Activated T-helper 2 cell treated with anti-CD3 and anti-CD28 coated beads, Interferon-gamma antibody, Interleukin-2, Interleukin-4, amounts not matched to agents 10 μg/mL and 5 μg/mL and 100 μg/mL, durations not matched to agents 14 hours and 24 hours and 36 hours (primary cell): ENCODE measurements around the gene GALNT11. TPM values are rescaled to one million over a fixed set of nuclear protein-coding genes. Genes with fewer than 3 reads are reported as not detected.

Experiments
- DNase-seq: peaks from one replicate; pipeline ENCODE4 v3.0.0; 2021; ENCODE audit warnings: low spot score
- H3K27ac Mint-ChIP-seq: one replicate; pipeline ENCODE4 v1.8.0; 2021; ENCODE audit warnings: mixed read lengths
- H3K27me3 Mint-ChIP-seq: one replicate; pipeline ENCODE4 v1.8.0; 2021; ENCODE audit warnings: low read depth, mixed read lengths
- H3K36me3 Mint-ChIP-seq: one replicate; pipeline ENCODE4 v1.8.0; 2021; ENCODE audit warnings: low read depth, mixed read lengths
- H3K4me1 Mint-ChIP-seq: one replicate; pipeline ENCODE4 v1.8.0; 2021; ENCODE audit warnings: low read depth, mixed read lengths
- H3K4me3 Mint-ChIP-seq: one replicate; pipeline ENCODE4 v1.8.0; 2021; ENCODE audit warnings: low read depth, mild to moderate bottlenecking, moderate library complexity, mixed read lengths
- H3K9me3 Mint-ChIP-seq: one replicate; pipeline ENCODE4 v1.8.0; 2021; ENCODE audit warnings: mixed read lengths
- intact Hi-C: fragments of 100-400 bp; cut with micrococcal nuclease; formaldehyde crosslinking; loops from one replicate; pipeline ENCODE4 v1.15.1; 2023
- total RNA-seq: library from RNA; stranded (reverse); gene quantifications from 2 replicates; pipeline ENCODE4 v1.2.3, GENCODE V29; 2022

Gene GALNT11
- total RNA-seq, 1 donor from 2014 or later = 22.8 TPM

- H3K27me3 Mint-ChIP-seq = no peaks in the 10 kb centered on the region
- H3K27ac Mint-ChIP-seq = no peak overlapping the region
- H3K9me3 Mint-ChIP-seq = no peaks in the 10 kb centered on the region
- DNase-seq = no peak
- H3K4me1 Mint-ChIP-seq = peaks cover 7% of the 10 kb centered on the region
- no peak overlapping the region for H3K4me3 Mint-ChIP-seq
- H3K36me3 Mint-ChIP-seq = peaks cover 64% of the 10 kb centered on the region
- intact Hi-C loops = no loop called here
These were observed 135.7 kb downstream of the GALNT11 start for GRCh38 chr7:152161171-152161570.

- H3K9me3 Mint-ChIP-seq = no peaks in the 10 kb centered on the region
- H3K4me1 Mint-ChIP-seq = peaks cover 7% of the 10 kb centered on the region
- peaks cover 63% of the 10 kb centered on the region for H3K36me3 Mint-ChIP-seq
- H3K27ac Mint-ChIP-seq = no peak overlapping the region
- no peaks in the 10 kb centered on the region for H3K27me3 Mint-ChIP-seq
- intact Hi-C loops = no loop called here
- no peak for DNase-seq
- no peak overlapping the region for H3K4me3 Mint-ChIP-seq
These were observed 136.8 kb downstream of the GALNT11 start for GRCh38 chr7:152162287-152162686.

Other genes starting within 250 kb of the GALNT11 start
- gene PRKAG2, start 148.6 kb upstream of the GALNT11 start, total RNA-seq = 13.3 and 14.9 TPM in 2 replicates
- not detected in 2 replicates for gene GALNTL5, start 69.2 kb upstream of the GALNT11 start, total RNA-seq